ENCODE data around the gene DAB1. TPM values are rescaled to one million over a fixed set of nuclear protein-coding genes. Genes with fewer than 3 reads are reported as not detected.

DAB1 gene
- polyA plus RNA-seq, 1 donor from 2014 or later, result 11.4 TPM

DNA sequence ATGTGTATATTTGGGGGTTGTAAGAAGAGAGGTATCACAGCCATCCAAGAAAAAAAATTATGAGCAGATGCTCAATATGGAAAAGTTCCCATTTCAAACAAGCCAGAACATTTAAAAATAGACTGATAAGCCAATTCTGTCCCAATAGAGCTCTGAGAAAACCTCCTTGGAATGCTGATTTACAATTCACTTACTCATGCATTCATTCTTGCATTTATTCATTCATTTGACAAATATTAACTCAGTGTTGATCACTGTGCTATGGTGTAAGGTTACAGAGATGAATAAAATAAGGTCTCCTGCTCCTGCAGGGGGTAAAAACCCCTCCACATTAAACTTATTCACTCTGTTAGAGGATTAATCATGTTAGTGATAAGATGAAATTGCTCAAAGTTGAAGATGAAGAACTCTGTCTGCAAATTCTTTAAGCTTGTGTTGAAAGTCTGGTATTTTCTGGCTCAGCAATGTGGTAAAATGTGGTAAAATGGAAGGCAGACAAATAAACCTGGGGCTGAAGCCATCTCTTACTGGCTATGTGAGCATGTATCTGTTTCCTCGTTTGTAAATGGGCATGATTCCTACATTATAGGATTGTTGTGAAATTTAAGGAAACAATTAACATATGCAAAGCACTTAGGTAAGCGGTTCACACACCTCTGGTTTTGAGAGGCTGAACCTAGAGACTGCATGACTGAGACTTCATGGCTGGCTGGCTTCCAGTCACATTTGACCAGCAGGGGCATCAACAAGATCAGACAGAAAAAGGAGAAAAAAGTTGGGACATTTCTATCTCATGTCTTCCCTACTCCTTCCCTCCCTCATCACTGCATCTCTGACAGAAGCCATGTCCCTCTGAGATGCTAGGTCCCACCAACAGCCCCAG, 45.0 kb upstream of the DAB1 start:
- H3K9ac ChIP-seq (ENCODE audit: low read length), result no peak overlapping the region
- no peaks in the 10 kb centered on the region for H3K9me2 ChIP-seq (ENCODE audit: insufficient read depth, low read length)
- no peaks in the 10 kb centered on the region for H3K9me3 ChIP-seq (ENCODE audit: low read length)
- H3K27ac ChIP-seq (ENCODE audit: low read length), result no peak overlapping the region
- H4K20me1 ChIP-seq (ENCODE audit: insufficient read depth), result no peaks in the 10 kb centered on the region
- TF ChIP-seq EZH2 (IDR thresholded peaks at IDR 0.05; ENCODE audit: borderline replicate concordance, insufficient read depth, low read length, poor library complexity, severe bottlenecking) (no peak), SMC3 (conservative IDR thresholded peaks at IDR 0.05; ENCODE audit: poor library complexity) (no peak), MXI1 (conservative IDR thresholded peaks at IDR 0.05; ENCODE audit: poor library complexity, severe bottlenecking) (no peak), RAD21 (conservative IDR thresholded peaks at IDR 0.05) (no peak), EP300 (conservative IDR thresholded peaks at IDR 0.05; ENCODE audit: poor library complexity, severe bottlenecking) (no peak)
- no peaks in the 10 kb centered on the region for H3K79me2 ChIP-seq (replicated peaks; ENCODE audit: insufficient read depth, low read length)
- no peak overlapping the region for H3K4me3 ChIP-seq (ENCODE audit: low read length)
- H3F3A ChIP-seq (ENCODE audit: insufficient read depth, low read length, poor library complexity, severe bottlenecking), result no peaks in the 10 kb centered on the region
- H3K27me3 ChIP-seq (ENCODE audit: insufficient read depth, low read depth, low read length), result no peaks in the 10 kb centered on the region
- H2AFZ ChIP-seq (ENCODE audit: low read depth, low read length), result no peak overlapping the region
- no peak overlapping the region for H3K4me2 ChIP-seq (ENCODE audit: low read length)
- no peaks in the 10 kb centered on the region for H3K36me3 ChIP-seq (ENCODE audit: insufficient read depth, low read length)

DNA sequence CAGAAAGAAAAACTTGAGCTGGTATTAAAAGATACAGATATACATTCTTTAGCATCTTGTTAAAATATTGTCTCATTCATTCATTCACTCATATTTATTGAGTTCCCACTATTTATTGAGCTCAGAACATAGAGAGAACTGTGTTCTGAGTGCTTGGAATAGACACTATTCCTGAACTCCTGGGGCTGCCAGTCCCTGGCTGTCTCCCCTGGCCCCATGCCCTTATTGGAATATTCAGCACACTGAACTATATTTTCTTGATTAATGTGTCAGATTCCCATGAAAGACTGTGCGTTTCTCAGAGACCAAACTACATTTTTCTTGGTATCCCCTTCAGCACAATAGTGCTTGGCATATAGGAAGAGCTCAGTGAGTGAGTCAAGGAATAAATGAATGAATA, 44.0 kb upstream of the DAB1 start:
- Histone ChIP-seq H3K9me2 (ENCODE audit: insufficient read depth, low read length) (no peaks in the 10 kb centered on the region), H3K36me3 (ENCODE audit: insufficient read depth, low read length) (no peaks in the 10 kb centered on the region), H3K27me3 (ENCODE audit: insufficient read depth, low read depth, low read length) (no peaks in the 10 kb centered on the region), H2AFZ (ENCODE audit: low read depth, low read length) (no peak overlapping the region), H3K9ac (ENCODE audit: low read length) (no peak overlapping the region), H3F3A (ENCODE audit: insufficient read depth, low read length, poor library complexity, severe bottlenecking) (no peaks in the 10 kb centered on the region), H3K79me2 (replicated peaks; ENCODE audit: insufficient read depth, low read length) (no peaks in the 10 kb centered on the region), H4K20me1 (ENCODE audit: insufficient read depth) (no peaks in the 10 kb centered on the region), H3K27ac (ENCODE audit: low read length) (no peak overlapping the region), H3K4me3 (ENCODE audit: low read length) (no peak overlapping the region), H3K9me3 (ENCODE audit: low read length) (no peaks in the 10 kb centered on the region), H3K4me2 (ENCODE audit: low read length) (no peak overlapping the region)
- TF ChIP-seq MXI1 (conservative IDR thresholded peaks at IDR 0.05; ENCODE audit: poor library complexity, severe bottlenecking) (no peak), EP300 (conservative IDR thresholded peaks at IDR 0.05; ENCODE audit: poor library complexity, severe bottlenecking) (no peak), POLR2AphosphoS5 (IDR thresholded peaks at IDR 0.05) (no peak), TAF1 (IDR thresholded peaks at IDR 0.05; ENCODE audit: low read depth) (no peak), EZH2 (IDR thresholded peaks at IDR 0.05; ENCODE audit: borderline replicate concordance, insufficient read depth, low read length, poor library complexity, severe bottlenecking) (no peak), SMC3 (conservative IDR thresholded peaks at IDR 0.05; ENCODE audit: poor library complexity) (no peak), RAD21 (conservative IDR thresholded peaks at IDR 0.05) (no peak)
- TF ChIP-seq, protein P1, sequence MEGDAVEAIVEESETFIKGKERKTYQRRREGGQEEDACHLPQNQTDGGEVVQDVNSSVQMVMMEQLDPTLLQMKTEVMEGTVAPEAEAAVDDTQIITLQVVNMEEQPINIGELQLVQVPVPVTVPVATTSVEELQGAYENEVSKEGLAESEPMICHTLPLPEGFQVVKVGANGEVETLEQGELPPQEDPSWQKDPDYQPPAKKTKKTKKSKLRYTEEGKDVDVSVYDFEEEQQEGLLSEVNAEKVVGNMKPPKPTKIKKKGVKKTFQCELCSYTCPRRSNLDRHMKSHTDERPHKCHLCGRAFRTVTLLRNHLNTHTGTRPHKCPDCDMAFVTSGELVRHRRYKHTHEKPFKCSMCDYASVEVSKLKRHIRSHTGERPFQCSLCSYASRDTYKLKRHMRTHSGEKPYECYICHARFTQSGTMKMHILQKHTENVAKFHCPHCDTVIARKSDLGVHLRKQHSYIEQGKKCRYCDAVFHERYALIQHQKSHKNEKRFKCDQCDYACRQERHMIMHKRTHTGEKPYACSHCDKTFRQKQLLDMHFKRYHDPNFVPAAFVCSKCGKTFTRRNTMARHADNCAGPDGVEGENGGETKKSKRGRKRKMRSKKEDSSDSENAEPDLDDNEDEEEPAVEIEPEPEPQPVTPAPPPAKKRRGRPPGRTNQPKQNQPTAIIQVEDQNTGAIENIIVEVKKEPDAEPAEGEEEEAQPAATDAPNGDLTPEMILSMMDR (IDR thresholded peaks at IDR 0.05; ENCODE audit: poor library complexity, severe bottlenecking), result no peak
- TF ChIP-seq, protein P2, sequence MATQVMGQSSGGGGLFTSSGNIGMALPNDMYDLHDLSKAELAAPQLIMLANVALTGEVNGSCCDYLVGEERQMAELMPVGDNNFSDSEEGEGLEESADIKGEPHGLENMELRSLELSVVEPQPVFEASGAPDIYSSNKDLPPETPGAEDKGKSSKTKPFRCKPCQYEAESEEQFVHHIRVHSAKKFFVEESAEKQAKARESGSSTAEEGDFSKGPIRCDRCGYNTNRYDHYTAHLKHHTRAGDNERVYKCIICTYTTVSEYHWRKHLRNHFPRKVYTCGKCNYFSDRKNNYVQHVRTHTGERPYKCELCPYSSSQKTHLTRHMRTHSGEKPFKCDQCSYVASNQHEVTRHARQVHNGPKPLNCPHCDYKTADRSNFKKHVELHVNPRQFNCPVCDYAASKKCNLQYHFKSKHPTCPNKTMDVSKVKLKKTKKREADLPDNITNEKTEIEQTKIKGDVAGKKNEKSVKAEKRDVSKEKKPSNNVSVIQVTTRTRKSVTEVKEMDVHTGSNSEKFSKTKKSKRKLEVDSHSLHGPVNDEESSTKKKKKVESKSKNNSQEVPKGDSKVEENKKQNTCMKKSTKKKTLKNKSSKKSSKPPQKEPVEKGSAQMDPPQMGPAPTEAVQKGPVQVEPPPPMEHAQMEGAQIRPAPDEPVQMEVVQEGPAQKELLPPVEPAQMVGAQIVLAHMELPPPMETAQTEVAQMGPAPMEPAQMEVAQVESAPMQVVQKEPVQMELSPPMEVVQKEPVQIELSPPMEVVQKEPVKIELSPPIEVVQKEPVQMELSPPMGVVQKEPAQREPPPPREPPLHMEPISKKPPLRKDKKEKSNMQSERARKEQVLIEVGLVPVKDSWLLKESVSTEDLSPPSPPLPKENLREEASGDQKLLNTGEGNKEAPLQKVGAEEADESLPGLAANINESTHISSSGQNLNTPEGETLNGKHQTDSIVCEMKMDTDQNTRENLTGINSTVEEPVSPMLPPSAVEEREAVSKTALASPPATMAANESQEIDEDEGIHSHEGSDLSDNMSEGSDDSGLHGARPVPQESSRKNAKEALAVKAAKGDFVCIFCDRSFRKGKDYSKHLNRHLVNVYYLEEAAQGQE (IDR thresholded peaks at IDR 0.05; ENCODE audit: borderline replicate concordance), result no peak

Measured in neural cell (in vitro differentiated cells).